ENCODE results near the gene CHD6. TPM values are rescaled to one million over a fixed set of nuclear protein-coding genes. Genes with fewer than 3 reads are reported as not detected.

Gene CHD6
- polyA plus RNA-seq, 1 donor (not counting 4 experiments of a cell fraction or from before 2014, with no cell fraction given): 6.8 TPM

DNA sequence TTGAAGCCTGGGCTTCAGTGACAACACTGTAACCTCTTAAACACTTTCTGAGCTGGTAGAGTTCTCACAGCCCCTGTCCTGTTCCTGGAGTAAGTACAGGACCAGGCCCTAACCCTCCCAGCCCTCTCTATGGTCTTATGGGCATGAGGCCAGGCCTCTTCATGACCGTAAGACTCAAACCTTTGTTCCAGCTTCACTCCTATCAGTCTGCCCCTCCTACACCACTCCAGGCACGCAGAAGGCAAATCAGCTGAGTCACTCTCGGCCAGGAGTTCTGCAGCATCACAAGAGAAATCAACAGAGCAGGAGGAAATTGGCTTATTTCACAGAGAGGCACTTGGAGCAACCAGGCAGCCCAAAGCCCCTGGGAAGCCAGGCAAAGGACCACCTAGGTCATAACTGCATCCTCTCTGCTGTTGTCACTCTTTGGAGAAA, 25.3 kb upstream of the CHD6 start:
- no peak for TF ChIP-seq EZH2 (IDR thresholded peaks at IDR 0.05; ENCODE audit: low read length)
- TF ChIP-seq, protein P1, sequence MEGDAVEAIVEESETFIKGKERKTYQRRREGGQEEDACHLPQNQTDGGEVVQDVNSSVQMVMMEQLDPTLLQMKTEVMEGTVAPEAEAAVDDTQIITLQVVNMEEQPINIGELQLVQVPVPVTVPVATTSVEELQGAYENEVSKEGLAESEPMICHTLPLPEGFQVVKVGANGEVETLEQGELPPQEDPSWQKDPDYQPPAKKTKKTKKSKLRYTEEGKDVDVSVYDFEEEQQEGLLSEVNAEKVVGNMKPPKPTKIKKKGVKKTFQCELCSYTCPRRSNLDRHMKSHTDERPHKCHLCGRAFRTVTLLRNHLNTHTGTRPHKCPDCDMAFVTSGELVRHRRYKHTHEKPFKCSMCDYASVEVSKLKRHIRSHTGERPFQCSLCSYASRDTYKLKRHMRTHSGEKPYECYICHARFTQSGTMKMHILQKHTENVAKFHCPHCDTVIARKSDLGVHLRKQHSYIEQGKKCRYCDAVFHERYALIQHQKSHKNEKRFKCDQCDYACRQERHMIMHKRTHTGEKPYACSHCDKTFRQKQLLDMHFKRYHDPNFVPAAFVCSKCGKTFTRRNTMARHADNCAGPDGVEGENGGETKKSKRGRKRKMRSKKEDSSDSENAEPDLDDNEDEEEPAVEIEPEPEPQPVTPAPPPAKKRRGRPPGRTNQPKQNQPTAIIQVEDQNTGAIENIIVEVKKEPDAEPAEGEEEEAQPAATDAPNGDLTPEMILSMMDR (optimal IDR thresholded peaks at IDR 0.05 in 1 of 3, IDR thresholded peaks at IDR 0.05 in 1 of 3, conservative IDR thresholded peaks at IDR 0.05 in 1 of 3; ENCODE audit: extremely low read depth in 1 of 3, insufficient read depth in 2 of 3, low read length in 3 of 3): no peak
- H3K79me2 ChIP-seq (ENCODE audit: control insufficient read depth, insufficient read depth, low read length): no peaks in the 10 kb centered on the region
- no peak overlapping the region for H3K4me3 ChIP-seq (ENCODE audit: control insufficient read depth in 2 of 3, extremely low read depth in 1 of 3, insufficient read depth in 2 of 3, low read depth in 1 of 3, low read length in 3 of 3)
- peak overlapping the region; percentile 57 for H2AFZ ChIP-seq (ENCODE audit: control insufficient read depth, low read length)
- peak; percentile 17 for DNase-seq (ENCODE audit: low read depth, low spot score)
- H3K27me3 ChIP-seq (ENCODE audit: control insufficient read depth, extremely low read depth, insufficient read depth, low read length): peaks cover 4% of the 10 kb centered on the region
- FAIRE-seq: peak; percentile 72
- H3K4me1 ChIP-seq (ENCODE audit: control insufficient read depth, extremely low read depth, insufficient read depth, low read length): peaks cover 28% of the 10 kb centered on the region
- H4K20me1 ChIP-seq (ENCODE audit: control insufficient read depth, extremely low read depth, insufficient read depth, low read length): no peaks in the 10 kb centered on the region
- no peak overlapping the region for H3K27ac ChIP-seq (ENCODE audit: control insufficient read depth, insufficient read depth, low read length)
- H3K4me2 ChIP-seq (ENCODE audit: control insufficient read depth, extremely low read depth, insufficient read depth, low read depth, low read length): no peak overlapping the region
- no peak overlapping the region for H3K9ac ChIP-seq (ENCODE audit: control insufficient read depth, extremely low read depth, insufficient read depth, low read length)
- H3K9me3 ChIP-seq (ENCODE audit: control insufficient read depth, low read depth, low read length): no peaks in the 10 kb centered on the region
- H3K9me1 ChIP-seq (ENCODE audit: control insufficient read depth, extremely low read depth, insufficient read depth, low read length): no peaks in the 10 kb centered on the region
- dilution Hi-C loops (cut with MboI; ENCODE audit: extremely low pct_ligation_motif_present, low sequenced_read_pairs): no loop called here
- no peaks in the 10 kb centered on the region for H3K36me3 ChIP-seq (ENCODE audit: control insufficient read depth in 2 of 2, extremely low read depth in 1 of 2, insufficient read depth in 2 of 2, low read length in 2 of 2)

DNA sequence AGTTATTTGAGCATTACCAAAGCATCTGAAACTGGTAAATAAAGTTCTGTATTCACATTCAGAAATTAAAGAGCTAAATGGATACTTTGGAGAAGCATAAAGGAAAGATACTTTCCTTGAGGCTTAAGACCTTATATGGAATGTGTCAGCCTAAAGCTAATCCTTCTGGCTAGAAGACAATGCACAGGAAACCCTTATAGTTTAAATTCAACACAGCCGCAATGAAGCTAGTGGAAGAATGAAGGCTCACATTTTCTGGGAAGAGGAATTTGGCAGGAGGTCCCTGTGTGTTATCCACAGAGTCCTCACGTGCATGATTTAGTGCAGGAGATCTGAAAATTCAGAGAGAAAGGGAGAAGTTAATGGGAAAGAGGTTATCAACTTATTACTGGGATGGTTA, 21.5 kb upstream of the CHD6 start:
- dilution Hi-C loops (cut with MboI; ENCODE audit: extremely low pct_ligation_motif_present, low sequenced_read_pairs): no loop called here
- Histone ChIP-seq H3K4me3 (ENCODE audit: control insufficient read depth in 2 of 3, extremely low read depth in 1 of 3, insufficient read depth in 2 of 3, low read depth in 1 of 3, low read length in 3 of 3) (no peak overlapping the region), H2AFZ (ENCODE audit: control insufficient read depth, low read length) (no peak overlapping the region), H3K27ac (ENCODE audit: control insufficient read depth, insufficient read depth, low read length) (no peak overlapping the region), H3K9me1 (ENCODE audit: control insufficient read depth, extremely low read depth, insufficient read depth, low read length) (no peaks in the 10 kb centered on the region), H3K4me2 (ENCODE audit: control insufficient read depth, extremely low read depth, insufficient read depth, low read depth, low read length) (no peak overlapping the region), H3K79me2 (ENCODE audit: control insufficient read depth, insufficient read depth, low read length) (no peaks in the 10 kb centered on the region), H4K20me1 (ENCODE audit: control insufficient read depth, extremely low read depth, insufficient read depth, low read length) (no peaks in the 10 kb centered on the region), H3K9ac (ENCODE audit: control insufficient read depth, extremely low read depth, insufficient read depth, low read length) (no peak overlapping the region), H3K4me1 (ENCODE audit: control insufficient read depth, extremely low read depth, insufficient read depth, low read length) (peaks cover 14% of the 10 kb centered on the region), H3K36me3 (ENCODE audit: control insufficient read depth in 2 of 2, extremely low read depth in 1 of 2, insufficient read depth in 2 of 2, low read length in 2 of 2) (no peaks in the 10 kb centered on the region), H3K9me3 (ENCODE audit: control insufficient read depth, low read depth, low read length) (no peaks in the 10 kb centered on the region), H3K27me3 (ENCODE audit: control insufficient read depth, extremely low read depth, insufficient read depth, low read length) (peaks cover 4% of the 10 kb centered on the region)
- DNase-seq (ENCODE audit: low read depth, low spot score) (no peak), FAIRE-seq (no peak)
- no peak for TF ChIP-seq EZH2 (IDR thresholded peaks at IDR 0.05; ENCODE audit: low read length)
- TF ChIP-seq, protein P1 (optimal IDR thresholded peaks at IDR 0.05 in 1 of 3, IDR thresholded peaks at IDR 0.05 in 1 of 3, conservative IDR thresholded peaks at IDR 0.05 in 1 of 3; ENCODE audit: extremely low read depth in 1 of 3, insufficient read depth in 2 of 3, low read length in 3 of 3): no peak

All from keratinocyte (primary cell).